Measurements from ENCODE around the gene SRCIN1. TPM values are rescaled to one million over a fixed set of nuclear protein-coding genes. Genes with fewer than 3 reads are reported as not detected.

SRCIN1 gene
- total and polyA plus RNA-seq, 4 donors = 0.05 to 5.3 (median 2.7) TPM

DNA sequence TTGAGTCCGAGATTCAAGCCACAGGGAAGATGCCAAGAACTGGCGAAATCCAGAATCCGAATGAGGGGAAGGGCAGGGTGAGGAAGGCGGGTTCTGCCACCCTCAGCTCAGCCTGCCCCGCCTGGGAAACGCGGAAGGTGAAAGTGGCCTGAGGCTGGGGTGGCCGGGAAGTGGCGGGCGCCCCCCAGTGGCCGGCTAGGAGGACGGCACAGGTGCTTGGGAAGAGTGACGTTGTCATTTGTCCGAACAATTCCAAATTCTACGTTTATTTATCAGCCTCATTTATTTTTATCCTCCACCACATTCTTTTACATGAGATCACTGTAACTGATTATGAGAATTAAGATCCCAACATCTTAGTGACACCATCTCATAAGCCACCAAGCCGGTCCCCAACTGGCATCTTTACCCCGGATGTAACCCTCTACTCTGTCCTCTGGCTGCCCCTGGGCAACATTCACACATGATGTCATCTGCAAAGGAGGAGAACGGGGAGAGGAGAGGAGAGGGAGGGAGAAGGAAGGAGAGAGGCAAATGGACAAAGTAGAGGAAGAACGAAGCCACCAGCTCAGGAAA lies 21.3 kb downstream of the SRCIN1 start:
- TF ChIP-seq, protein P1, sequence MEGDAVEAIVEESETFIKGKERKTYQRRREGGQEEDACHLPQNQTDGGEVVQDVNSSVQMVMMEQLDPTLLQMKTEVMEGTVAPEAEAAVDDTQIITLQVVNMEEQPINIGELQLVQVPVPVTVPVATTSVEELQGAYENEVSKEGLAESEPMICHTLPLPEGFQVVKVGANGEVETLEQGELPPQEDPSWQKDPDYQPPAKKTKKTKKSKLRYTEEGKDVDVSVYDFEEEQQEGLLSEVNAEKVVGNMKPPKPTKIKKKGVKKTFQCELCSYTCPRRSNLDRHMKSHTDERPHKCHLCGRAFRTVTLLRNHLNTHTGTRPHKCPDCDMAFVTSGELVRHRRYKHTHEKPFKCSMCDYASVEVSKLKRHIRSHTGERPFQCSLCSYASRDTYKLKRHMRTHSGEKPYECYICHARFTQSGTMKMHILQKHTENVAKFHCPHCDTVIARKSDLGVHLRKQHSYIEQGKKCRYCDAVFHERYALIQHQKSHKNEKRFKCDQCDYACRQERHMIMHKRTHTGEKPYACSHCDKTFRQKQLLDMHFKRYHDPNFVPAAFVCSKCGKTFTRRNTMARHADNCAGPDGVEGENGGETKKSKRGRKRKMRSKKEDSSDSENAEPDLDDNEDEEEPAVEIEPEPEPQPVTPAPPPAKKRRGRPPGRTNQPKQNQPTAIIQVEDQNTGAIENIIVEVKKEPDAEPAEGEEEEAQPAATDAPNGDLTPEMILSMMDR (IDR thresholded peaks at IDR 0.05; ENCODE audit: low read depth, low read length, missing input control) = peak; percentile 89
- peak; percentile 12 to 37 for TF ChIP-seq RXRA (IDR thresholded peaks at IDR 0.05)
- peak; percentile 91 to 92 for TF ChIP-seq RAD21 (IDR thresholded peaks at IDR 0.05)
- TF ChIP-seq EGR1 (IDR thresholded peaks at IDR 0.05; ENCODE audit: low read depth in 2 of 2) = no peak
- TF ChIP-seq, protein P2, sequence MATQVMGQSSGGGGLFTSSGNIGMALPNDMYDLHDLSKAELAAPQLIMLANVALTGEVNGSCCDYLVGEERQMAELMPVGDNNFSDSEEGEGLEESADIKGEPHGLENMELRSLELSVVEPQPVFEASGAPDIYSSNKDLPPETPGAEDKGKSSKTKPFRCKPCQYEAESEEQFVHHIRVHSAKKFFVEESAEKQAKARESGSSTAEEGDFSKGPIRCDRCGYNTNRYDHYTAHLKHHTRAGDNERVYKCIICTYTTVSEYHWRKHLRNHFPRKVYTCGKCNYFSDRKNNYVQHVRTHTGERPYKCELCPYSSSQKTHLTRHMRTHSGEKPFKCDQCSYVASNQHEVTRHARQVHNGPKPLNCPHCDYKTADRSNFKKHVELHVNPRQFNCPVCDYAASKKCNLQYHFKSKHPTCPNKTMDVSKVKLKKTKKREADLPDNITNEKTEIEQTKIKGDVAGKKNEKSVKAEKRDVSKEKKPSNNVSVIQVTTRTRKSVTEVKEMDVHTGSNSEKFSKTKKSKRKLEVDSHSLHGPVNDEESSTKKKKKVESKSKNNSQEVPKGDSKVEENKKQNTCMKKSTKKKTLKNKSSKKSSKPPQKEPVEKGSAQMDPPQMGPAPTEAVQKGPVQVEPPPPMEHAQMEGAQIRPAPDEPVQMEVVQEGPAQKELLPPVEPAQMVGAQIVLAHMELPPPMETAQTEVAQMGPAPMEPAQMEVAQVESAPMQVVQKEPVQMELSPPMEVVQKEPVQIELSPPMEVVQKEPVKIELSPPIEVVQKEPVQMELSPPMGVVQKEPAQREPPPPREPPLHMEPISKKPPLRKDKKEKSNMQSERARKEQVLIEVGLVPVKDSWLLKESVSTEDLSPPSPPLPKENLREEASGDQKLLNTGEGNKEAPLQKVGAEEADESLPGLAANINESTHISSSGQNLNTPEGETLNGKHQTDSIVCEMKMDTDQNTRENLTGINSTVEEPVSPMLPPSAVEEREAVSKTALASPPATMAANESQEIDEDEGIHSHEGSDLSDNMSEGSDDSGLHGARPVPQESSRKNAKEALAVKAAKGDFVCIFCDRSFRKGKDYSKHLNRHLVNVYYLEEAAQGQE (IDR thresholded peaks at IDR 0.05) = peak; percentile 18
- TF ChIP-seq, protein P3, sequence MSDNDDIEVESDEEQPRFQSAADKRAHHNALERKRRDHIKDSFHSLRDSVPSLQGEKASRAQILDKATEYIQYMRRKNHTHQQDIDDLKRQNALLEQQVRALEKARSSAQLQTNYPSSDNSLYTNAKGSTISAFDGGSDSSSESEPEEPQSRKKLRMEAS (IDR thresholded peaks at IDR 0.05) = no peak
- no peak for TF ChIP-seq SP1 (IDR thresholded peaks at IDR 0.05)
- no peak for TF ChIP-seq FOXA1 (IDR thresholded peaks at IDR 0.05)
- DNase-seq (ENCODE audit: low spot score) = peak; percentile 55
- no peak overlapping the region for H3K9ac ChIP-seq (ENCODE audit: low read depth in 1 of 2, low read length in 2 of 2)
- H3K36me3 ChIP-seq (ENCODE audit: control insufficient read depth in 4 of 4, insufficient read depth in 3 of 4, low read depth in 1 of 4, low read length in 3 of 4) = no peaks in the 10 kb centered on the region
- no peak overlapping the region for H3K27ac ChIP-seq (ENCODE audit: low read depth in 1 of 2, low read length in 2 of 2)
- no peaks in the 10 kb centered on the region for H3K9me3 ChIP-seq (ENCODE audit: control insufficient read depth in 4 of 4, low read length in 3 of 4)
- peaks cover 8 to 24% (median 15%) of the 10 kb centered on the region in 4 donors for H3K4me1 ChIP-seq (ENCODE audit: control insufficient read depth in 4 of 4, insufficient read depth in 4 of 4, low read length in 3 of 4)
- WGBS = 14% methylated on average over 19 of the region's 19 CpGs
- no peaks in the 10 kb centered on the region for H3K27me3 ChIP-seq (ENCODE audit: control insufficient read depth in 4 of 4, insufficient read depth in 4 of 4, low read length in 3 of 4)
- no peak overlapping the region for H3K4me3 ChIP-seq (ENCODE audit: low read depth in 1 of 3, low read length in 3 of 3)

DNA sequence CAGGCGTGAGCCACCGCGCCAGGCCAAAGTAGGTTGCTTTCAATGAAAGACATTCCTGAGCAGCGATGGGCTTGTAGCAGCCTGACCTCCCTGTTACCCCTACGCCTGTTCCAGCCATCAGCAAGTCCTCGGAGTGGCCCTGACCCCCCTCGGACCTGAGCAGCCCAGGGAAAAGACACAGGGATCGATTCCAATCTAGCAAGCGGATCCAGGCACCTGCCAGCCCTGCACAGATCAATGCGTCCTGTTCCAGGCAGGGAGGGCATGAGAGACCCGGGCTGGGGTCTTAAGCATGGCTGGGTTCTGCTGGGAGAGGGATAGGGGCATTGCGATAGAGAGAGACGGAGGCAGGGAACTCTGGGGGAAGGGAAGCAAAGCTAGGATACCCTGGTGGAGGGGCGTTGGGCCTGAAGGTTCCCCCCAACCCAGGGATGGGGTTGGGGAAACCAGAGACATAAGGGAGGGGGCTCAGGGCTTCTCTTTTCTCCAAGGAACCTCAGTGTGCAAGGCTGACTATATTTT lies 21.9 kb downstream of the SRCIN1 start:
- Histone ChIP-seq H3K27ac (ENCODE audit: low read depth in 1 of 2, low read length in 2 of 2) (no peak overlapping the region), H3K4me3 (ENCODE audit: low read depth in 1 of 3, low read length in 3 of 3) (no peak overlapping the region), H3K27me3 (ENCODE audit: control insufficient read depth in 4 of 4, insufficient read depth in 4 of 4, low read length in 3 of 4) (peaks cover 0 to under 1% (median 0%) of the 10 kb centered on the region in 4 donors), H3K4me1 (ENCODE audit: control insufficient read depth in 4 of 4, insufficient read depth in 4 of 4, low read length in 3 of 4) (peaks cover 8 to 24% (median 15%) of the 10 kb centered on the region in 4 donors), H3K36me3 (ENCODE audit: control insufficient read depth in 4 of 4, insufficient read depth in 3 of 4, low read depth in 1 of 4, low read length in 3 of 4) (no peaks in the 10 kb centered on the region), H3K9me3 (ENCODE audit: control insufficient read depth in 4 of 4, low read length in 3 of 4) (no peaks in the 10 kb centered on the region), H3K9ac (ENCODE audit: low read depth in 1 of 2, low read length in 2 of 2) (no peak overlapping the region)
- 78% methylated on average over 14 of the region's 14 CpGs for WGBS
- DNase-seq (ENCODE audit: low spot score) = no peak
- TF ChIP-seq FOXA1 (IDR thresholded peaks at IDR 0.05) (no peak), YY1 (IDR thresholded peaks at IDR 0.05) (no peak), HNF4G (IDR thresholded peaks at IDR 0.05) (no peak), SP1 (IDR thresholded peaks at IDR 0.05) (no peak), TAF1 (conservative IDR thresholded peaks at IDR 0.05) (no peak), RAD21 (IDR thresholded peaks at IDR 0.05) (no peak), NR2F2 (IDR thresholded peaks at IDR 0.05) (no peak), GABPA (IDR thresholded peaks at IDR 0.05 in 1 of 2, conservative IDR thresholded peaks at IDR 0.05 in 1 of 2) (no peak), JUND (IDR thresholded peaks at IDR 0.05) (no peak), RXRA (IDR thresholded peaks at IDR 0.05) (no peak), HNF4A (conservative IDR thresholded peaks at IDR 0.05) (no peak)
- TF ChIP-seq, protein P4, sequence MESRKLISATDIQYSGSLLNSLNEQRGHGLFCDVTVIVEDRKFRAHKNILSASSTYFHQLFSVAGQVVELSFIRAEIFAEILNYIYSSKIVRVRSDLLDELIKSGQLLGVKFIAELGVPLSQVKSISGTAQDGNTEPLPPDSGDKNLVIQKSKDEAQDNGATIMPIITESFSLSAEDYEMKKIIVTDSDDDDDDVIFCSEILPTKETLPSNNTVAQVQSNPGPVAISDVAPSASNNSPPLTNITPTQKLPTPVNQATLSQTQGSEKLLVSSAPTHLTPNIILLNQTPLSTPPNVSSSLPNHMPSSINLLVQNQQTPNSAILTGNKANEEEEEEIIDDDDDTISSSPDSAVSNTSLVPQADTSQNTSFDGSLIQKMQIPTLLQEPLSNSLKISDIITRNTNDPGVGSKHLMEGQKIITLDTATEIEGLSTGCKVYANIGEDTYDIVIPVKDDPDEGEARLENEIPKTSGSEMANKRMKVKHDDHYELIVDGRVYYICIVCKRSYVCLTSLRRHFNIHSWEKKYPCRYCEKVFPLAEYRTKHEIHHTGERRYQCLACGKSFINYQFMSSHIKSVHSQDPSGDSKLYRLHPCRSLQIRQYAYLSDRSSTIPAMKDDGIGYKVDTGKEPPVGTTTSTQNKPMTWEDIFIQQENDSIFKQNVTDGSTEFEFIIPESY (IDR thresholded peaks at IDR 0.05) = no peak
- TF ChIP-seq, protein P2 (IDR thresholded peaks at IDR 0.05) = no peak
- TF ChIP-seq, protein P3 (IDR thresholded peaks at IDR 0.05) = no peak
